Rectal smooth muscle tissue (tissue), 1 donor: ENCODE data around the gene ADGRD1.

ENCODE experiments used
- H3K27ac ChIP-seq: one replicate; pipeline ENCODE4 v1.7.0; 2013; ENCODE audit warnings: low read depth, low read length, inconsistent platforms
- H3K27me3 ChIP-seq: one replicate; pipeline ENCODE4 v1.7.0; 2013; ENCODE audit warnings: low read length; ENCODE audit not compliant: control insufficient read depth, insufficient read depth
- H3K36me3 ChIP-seq: one replicate; pipeline ENCODE4 v1.7.0; 2013; ENCODE audit warnings: low read length; ENCODE audit not compliant: control insufficient read depth, insufficient read depth
- H3K4me1 ChIP-seq: one replicate; pipeline ENCODE4 v1.7.0; 2013; ENCODE audit warnings: low read length; ENCODE audit not compliant: control insufficient read depth, insufficient read depth
- H3K4me3 ChIP-seq: one replicate; pipeline ENCODE4 v1.7.0; 2013; ENCODE audit warnings: low read length
- H3K9ac ChIP-seq: one replicate; pipeline ENCODE4 v1.7.0; 2013; ENCODE audit warnings: low read length

ADGRD1 gene

GRCh38 chr12:131008131-131008912 is 54.6 kb downstream of the ADGRD1 start:
- Histone ChIP-seq H3K27ac (peak overlapping the region; percentile 90), H3K9ac (no peak overlapping the region), H3K36me3 (no peaks in the 10 kb centered on the region), H3K4me1 (peaks cover 44% of the 10 kb centered on the region), H3K27me3 (no peaks in the 10 kb centered on the region), H3K4me3 (no peak overlapping the region)

DNA sequence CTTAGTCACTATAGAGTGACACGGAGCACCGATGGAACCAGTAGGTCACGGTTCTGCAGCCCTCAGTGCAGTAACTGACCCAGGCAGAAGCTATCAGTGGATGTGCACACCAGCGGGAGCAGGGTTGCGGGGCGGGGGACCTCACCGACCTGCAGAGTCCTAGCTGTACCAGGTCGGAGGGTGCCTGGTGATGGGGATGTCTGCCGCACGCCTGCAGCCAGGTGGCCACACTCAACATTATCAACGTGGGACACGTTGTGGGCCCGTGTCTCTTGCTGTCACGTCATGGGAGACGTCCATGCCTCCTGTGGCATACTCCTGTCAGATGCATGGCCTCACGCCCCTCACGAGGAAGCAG is 55.2 kb downstream of the ADGRD1 start:
- Histone ChIP-seq H3K36me3 (no peaks in the 10 kb centered on the region), H3K4me3 (no peak overlapping the region), H3K27me3 (no peaks in the 10 kb centered on the region), H3K9ac (no peak overlapping the region), H3K27ac (peak overlapping the region; percentile 90), H3K4me1 (peaks cover 44% of the 10 kb centered on the region)

GRCh38 chr12:131009595-131010395 is 56.1 kb downstream of the ADGRD1 start:
- peak overlapping the region; percentile 90 for H3K27ac ChIP-seq
- H3K27me3 ChIP-seq, result no peaks in the 10 kb centered on the region
- no peak overlapping the region for H3K9ac ChIP-seq
- H3K36me3 ChIP-seq, result no peaks in the 10 kb centered on the region
- peaks cover 44% of the 10 kb centered on the region for H3K4me1 ChIP-seq
- H3K4me3 ChIP-seq, result no peak overlapping the region

- H3K27ac ChIP-seq, result no peak overlapping the region
- no peaks in the 10 kb centered on the region for H3K36me3 ChIP-seq
- H3K4me3 ChIP-seq, result no peak overlapping the region
- H3K4me1 ChIP-seq, result peaks cover 44% of the 10 kb centered on the region
- H3K9ac ChIP-seq, result no peak overlapping the region
- no peaks in the 10 kb centered on the region for H3K27me3 ChIP-seq
These were observed 56.9 kb downstream of the ADGRD1 start for GRCh38 chr12:131010396-131011131.

- peak overlapping the region; percentile 38 for H3K27ac ChIP-seq
- peaks cover 44% of the 10 kb centered on the region for H3K4me1 ChIP-seq
- H3K4me3 ChIP-seq, result no peak overlapping the region
- H3K36me3 ChIP-seq, result no peaks in the 10 kb centered on the region
- H3K9ac ChIP-seq, result no peak overlapping the region
- H3K27me3 ChIP-seq, result no peaks in the 10 kb centered on the region
These were observed 57.7 kb downstream of the ADGRD1 start for GRCh38 chr12:131011165-131012079.

- H3K9ac ChIP-seq, result no peak overlapping the region
- peak overlapping the region; percentile 38 for H3K27ac ChIP-seq
- H3K4me1 ChIP-seq, result peaks cover 39% of the 10 kb centered on the region
- no peaks in the 10 kb centered on the region for H3K36me3 ChIP-seq
- H3K27me3 ChIP-seq, result no peaks in the 10 kb centered on the region
- H3K4me3 ChIP-seq, result no peak overlapping the region
These were observed 58.8 kb downstream of the ADGRD1 start for GRCh38 chr12:131012279-131013069.

GRCh38 chr12:131013118-131013517 is 59.4 kb downstream of the ADGRD1 start:
- Histone ChIP-seq H3K9ac (no peak overlapping the region), H3K27me3 (no peaks in the 10 kb centered on the region), H3K4me1 (peaks cover 32% of the 10 kb centered on the region), H3K4me3 (no peak overlapping the region), H3K27ac (peak overlapping the region; percentile 38), H3K36me3 (no peaks in the 10 kb centered on the region)

DNA sequence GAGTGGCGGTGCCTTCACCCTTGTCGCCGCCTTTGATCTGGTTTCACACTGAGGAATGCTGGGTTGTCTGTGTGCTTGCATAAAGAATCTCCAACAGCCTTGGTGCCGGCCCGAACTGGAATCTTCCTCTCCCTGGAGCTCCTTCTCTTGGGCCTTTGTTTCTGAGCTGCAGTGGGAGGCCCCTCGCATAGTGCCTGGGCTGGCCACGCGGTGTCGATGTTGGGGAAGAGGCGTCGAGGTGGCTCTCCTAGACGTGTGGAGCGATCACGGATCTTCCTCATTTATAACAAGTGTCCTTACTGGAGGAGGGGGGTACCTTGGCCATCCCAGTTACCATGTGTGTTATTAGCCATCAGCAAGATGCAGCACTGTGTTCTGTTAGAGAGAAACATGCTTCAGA is 60.6 kb downstream of the ADGRD1 start:
- no peak overlapping the region for H3K27ac ChIP-seq
- H3K36me3 ChIP-seq, result no peaks in the 10 kb centered on the region
- no peaks in the 10 kb centered on the region for H3K27me3 ChIP-seq
- no peak overlapping the region for H3K9ac ChIP-seq
- peaks cover 20% of the 10 kb centered on the region for H3K4me1 ChIP-seq
- H3K4me3 ChIP-seq, result no peak overlapping the region

GRCh38 chr12:131015581-131016337 is 62.1 kb downstream of the ADGRD1 start:
- H3K36me3 ChIP-seq, result peaks cover 2% of the 10 kb centered on the region
- H3K4me3 ChIP-seq, result no peak overlapping the region
- no peak overlapping the region for H3K9ac ChIP-seq
- no peaks in the 10 kb centered on the region for H3K27me3 ChIP-seq
- no peak overlapping the region for H3K27ac ChIP-seq
- peaks cover 14% of the 10 kb centered on the region for H3K4me1 ChIP-seq

DNA sequence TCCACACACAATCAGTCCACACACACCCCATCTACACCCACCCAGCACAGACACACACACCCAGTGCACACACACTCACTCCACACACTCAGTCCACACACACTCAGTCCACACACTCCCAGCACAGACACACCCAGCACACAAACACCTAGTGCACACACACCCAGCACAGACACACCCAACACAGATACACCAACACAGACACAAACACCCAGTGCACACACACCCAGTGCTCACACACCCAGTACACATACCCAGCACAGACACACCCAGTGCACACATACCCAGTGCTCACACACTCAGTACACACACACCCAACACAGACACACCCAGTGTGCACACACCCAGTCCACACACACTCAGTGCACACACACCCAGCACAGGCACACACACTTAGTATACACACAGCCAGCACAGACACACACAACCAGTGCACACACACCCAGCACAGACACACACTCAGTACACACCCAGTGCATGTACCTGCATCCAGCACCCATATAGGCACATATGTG is 63.8 kb downstream of the ADGRD1 start:
- H3K27me3 ChIP-seq, result no peaks in the 10 kb centered on the region
- no peak overlapping the region for H3K27ac ChIP-seq
- no peak overlapping the region for H3K9ac ChIP-seq
- no peak overlapping the region for H3K4me3 ChIP-seq
- peaks cover 5% of the 10 kb centered on the region for H3K4me1 ChIP-seq
- H3K36me3 ChIP-seq, result peaks cover 2% of the 10 kb centered on the region
